Skeletal muscle satellite cell (primary cell): Measurements from ENCODE around the gene AMBP.
"Not testable (repeated sequence)": the region's sequence is repeated elsewhere in the genome, so short reads cannot be mapped to it uniquely, and the experiment has no call there.

Source experiments
- H3K27me3 ChIP-seq: 2 replicates; pipeline ENCODE4 v1.7.0; 2013; ENCODE audit warnings: low read length; ENCODE audit not compliant: control insufficient read depth, insufficient read depth
- H3K36me3 ChIP-seq: 2 replicates; pipeline ENCODE4 v1.7.0; 2013; ENCODE audit warnings: mild to moderate bottlenecking, control low read depth, low read length; ENCODE audit not compliant: insufficient read depth
- H3K4me1 ChIP-seq: 2 replicates; pipeline ENCODE4 v1.7.0; 2013; ENCODE audit warnings: low read length; ENCODE audit not compliant: control insufficient read depth, insufficient read depth
- H3K4me2 ChIP-seq: 2 replicates; pipeline ENCODE4 v1.7.0; 2013; ENCODE audit warnings: mild to moderate bottlenecking, low read length
- H3K4me3 ChIP-seq: 2 replicates; pipeline ENCODE4 v1.7.0; 2013; ENCODE audit warnings: low read length
- H3K9ac ChIP-seq: 2 replicates; pipeline ENCODE4 v1.7.0; 2013; ENCODE audit warnings: mild to moderate bottlenecking, low read depth, low read length, moderate library complexity
- H3K9me3 ChIP-seq: replicated peaks from 2 replicates; pipeline ENCODE4 v1.7.0; 2013; ENCODE audit warnings: mild to moderate bottlenecking, control low read depth, low read length

Gene AMBP

DNA sequence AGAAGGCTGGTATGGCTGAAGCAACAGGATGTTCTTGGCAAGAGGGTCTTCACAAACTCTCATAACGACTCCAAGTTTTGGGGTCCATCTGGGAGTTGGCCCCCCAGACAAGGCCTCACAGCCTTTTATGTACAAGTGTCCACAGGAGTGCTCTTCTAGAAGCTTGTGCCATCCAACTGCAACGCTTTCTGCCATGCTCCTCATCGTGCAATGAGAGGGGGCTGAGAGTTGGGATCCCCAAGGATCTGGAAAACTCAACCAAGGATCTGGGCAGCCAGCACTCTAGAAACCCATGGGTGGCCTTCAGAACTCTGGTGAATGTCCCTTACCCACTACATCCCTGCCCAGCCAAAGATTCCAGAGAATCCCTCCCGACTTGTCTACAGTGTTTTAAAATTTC is 8.5 kb upstream of the AMBP start:
- no peak overlapping the region for H3K9ac ChIP-seq
- no peaks in the 10 kb centered on the region for H3K36me3 ChIP-seq
- no peaks in the 10 kb centered on the region for H3K9me3 ChIP-seq
- H3K4me1 ChIP-seq: no peaks in the 10 kb centered on the region
- no peak overlapping the region for H3K4me2 ChIP-seq
- no peak overlapping the region for H3K4me3 ChIP-seq
- H3K27me3 ChIP-seq: peaks cover 37% of the 10 kb centered on the region

DNA sequence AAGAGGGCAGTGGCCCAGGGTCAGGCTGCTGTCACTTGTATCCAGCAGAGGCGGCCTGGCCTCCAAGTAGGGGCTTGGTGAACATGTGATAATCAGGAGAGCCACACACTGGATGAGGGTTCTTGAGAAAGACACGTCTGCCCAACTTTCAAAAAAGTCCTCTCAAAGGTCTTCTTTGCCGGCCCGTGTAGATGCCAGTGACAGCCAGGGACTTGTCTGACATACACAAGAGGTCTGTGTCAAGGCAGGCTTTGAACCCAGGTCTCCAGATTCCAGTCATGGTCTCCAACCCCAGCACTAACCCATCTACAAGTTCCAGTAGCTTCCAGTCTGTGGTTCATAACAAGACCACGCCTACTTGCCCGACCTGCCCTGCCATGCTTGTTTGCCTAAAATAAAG is 7.9 kb upstream of the AMBP start:
- Histone ChIP-seq H3K4me2 (no peak overlapping the region), H3K27me3 (peaks cover 37% of the 10 kb centered on the region), H3K4me3 (no peak overlapping the region), H3K36me3 (no peaks in the 10 kb centered on the region), H3K9me3 (no peaks in the 10 kb centered on the region), H3K9ac (no peak overlapping the region), H3K4me1 (no peaks in the 10 kb centered on the region)

DNA sequence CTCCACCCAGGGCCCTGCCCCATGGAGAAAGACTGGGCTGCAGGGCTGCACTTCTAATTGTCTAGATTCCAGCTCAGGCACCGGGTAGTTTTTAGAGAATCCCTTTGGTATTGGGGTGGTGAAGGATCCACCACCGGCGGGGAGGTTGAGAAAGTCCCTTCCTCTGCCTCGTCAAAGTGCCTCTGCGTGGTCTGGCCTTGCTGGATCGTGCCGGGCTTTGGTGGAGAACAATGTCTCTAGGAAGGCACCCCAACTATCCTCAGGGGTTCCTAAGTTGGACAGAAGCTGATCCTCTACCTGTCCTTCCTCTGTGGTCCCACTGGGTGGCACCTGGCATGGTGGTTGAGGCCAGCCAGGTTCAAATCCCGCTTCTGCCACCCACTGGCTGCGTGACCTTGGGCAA is 7.3 kb upstream of the AMBP start:
- Histone ChIP-seq H3K4me2 (no peak overlapping the region), H3K9me3 (no peaks in the 10 kb centered on the region), H3K36me3 (no peaks in the 10 kb centered on the region), H3K4me3 (no peak overlapping the region), H3K4me1 (no peaks in the 10 kb centered on the region), H3K9ac (no peak overlapping the region), H3K27me3 (peaks cover 37% of the 10 kb centered on the region)

DNA sequence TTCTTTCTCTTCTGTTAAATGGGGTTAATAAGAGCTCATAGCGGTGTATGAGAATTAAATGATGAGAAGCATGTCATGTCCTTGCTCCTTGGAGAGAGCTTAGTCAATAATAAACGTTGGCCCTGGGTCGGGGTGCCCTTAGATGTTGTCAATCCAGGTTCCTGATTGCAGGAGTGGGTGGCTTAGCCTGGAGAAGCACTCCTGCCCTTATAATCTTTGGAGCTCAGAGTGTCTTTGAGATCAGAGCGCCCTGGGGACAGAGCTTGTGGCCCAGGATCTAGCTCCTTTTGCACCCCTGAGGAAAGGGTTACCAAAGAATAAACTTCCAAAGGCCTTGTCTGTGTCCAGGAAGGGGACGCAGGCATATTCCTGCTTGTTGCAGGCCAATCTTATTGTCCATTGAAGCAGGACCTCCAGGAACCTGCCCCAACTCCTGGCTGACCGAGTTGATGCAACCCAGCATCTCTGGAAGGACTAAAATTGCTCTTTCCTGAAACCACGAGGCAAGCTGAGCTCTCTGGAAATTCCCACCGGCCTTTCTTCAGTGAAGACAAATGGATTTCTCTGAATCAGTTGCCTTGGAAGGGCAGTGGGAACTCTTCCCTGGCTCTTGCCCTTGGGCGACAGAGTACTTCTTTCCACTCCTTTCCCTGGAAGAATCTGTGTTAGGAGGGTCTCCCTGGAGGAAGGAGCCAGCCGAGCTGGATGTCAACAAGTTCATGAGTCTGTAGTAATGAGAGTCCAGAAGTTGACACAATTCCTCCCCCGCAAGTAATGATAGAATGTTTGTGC is 6.4 kb upstream of the AMBP start:
- no peak overlapping the region for H3K4me2 ChIP-seq
- peaks cover 34% of the 10 kb centered on the region for H3K27me3 ChIP-seq
- H3K9me3 ChIP-seq: no peaks in the 10 kb centered on the region
- no peak overlapping the region for H3K4me3 ChIP-seq
- H3K36me3 ChIP-seq: no peaks in the 10 kb centered on the region
- H3K4me1 ChIP-seq: no peaks in the 10 kb centered on the region
- H3K9ac ChIP-seq: no peak overlapping the region

DNA sequence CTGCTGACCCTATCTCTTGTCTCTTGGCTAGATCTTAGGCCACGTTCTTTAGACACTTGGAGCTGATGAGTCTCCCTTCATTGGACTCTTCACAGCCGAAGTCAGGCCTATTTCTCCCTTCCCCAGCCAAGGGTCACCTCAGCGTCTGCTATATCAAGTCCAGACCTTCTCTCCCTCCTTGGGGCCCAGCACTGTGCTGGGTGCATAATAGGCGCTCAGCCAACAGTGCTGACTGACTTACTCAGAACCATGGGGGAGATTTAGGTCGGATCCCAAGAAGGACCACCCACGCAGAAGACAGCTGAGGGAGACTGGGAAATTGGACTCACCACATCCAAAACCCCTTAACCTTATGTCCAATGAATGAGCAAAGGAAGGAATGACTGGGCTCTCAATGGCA is 5.6 kb upstream of the AMBP start:
- no peaks in the 10 kb centered on the region for H3K9me3 ChIP-seq
- H3K9ac ChIP-seq: no peak overlapping the region
- H3K4me1 ChIP-seq: no peaks in the 10 kb centered on the region
- H3K4me2 ChIP-seq: no peak overlapping the region
- peaks cover 31% of the 10 kb centered on the region for H3K27me3 ChIP-seq
- no peaks in the 10 kb centered on the region for H3K36me3 ChIP-seq
- no peak overlapping the region for H3K4me3 ChIP-seq

DNA sequence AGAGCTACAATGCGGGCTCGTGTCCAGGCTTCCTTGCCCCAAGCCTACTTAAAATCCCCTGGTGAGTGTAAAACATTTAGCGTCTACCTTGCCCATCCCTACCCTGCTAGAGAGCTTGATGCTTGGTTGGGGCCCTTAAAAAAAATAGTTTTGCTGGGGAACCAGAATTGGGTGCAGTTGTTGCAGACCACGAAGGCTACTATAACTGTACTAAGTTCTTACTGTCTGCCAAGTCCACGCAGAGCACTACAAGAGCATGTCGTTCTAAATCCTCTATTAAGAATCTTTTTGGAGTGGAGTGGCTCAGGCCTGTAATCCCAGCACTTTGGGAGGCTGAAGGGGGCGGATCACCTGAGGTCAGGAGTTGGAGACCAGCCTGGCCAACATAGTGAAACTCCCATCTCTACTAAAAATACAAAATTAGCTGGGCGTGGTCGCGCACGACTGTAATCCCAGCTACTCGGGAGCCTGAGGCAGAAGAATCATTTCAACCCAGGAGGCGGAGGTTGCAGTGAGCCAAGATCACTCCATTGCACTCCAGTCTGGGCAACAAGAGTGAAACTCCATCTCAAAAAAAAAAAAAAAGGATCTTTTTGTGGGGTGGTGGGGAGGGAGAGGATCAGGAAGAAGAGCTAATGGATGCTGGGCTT is 4.8 kb upstream of the AMBP start:
- peaks cover 26% of the 10 kb centered on the region for H3K27me3 ChIP-seq
- not testable (repeated sequence) for H3K4me3 ChIP-seq, H3K36me3 ChIP-seq, H3K4me2 ChIP-seq, H3K9me3 ChIP-seq, H3K4me1 ChIP-seq, H3K9ac ChIP-seq

DNA sequence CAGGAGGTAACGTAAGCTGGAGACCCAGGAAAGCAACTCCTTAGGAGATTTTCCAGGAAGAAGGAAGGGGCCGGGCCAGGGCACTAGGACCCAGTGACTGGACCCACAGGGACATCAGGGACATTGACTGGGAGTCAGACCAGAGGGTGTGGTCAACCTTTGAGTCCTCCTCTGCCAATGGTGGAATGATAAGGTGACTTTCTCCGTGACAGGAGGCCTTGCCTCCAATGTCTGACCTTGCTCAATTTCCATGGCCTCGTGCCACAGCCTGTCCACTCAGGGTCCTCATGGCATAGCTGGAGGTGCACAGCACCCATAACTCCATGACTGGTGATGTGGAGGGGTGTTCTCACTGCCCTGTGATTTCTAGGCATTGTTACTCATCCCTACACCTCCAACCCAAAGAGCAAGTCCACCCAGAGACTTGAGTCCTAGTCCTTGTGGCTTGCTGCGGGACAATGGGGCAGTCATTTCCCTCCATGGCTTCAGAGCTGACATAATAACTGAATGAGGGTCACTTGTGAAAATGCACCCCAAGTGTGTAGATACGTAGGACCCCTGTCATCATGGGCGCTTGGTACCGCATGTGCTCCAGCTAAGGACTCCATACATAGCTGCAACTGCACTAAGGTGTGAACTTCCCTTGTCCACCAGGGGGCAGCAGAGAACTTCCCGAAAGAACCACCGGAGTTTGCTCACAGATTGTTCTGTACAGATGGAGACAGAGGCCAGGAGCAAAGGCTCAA is 4.1 kb upstream of the AMBP start:
- Histone ChIP-seq H3K4me1 (no peaks in the 10 kb centered on the region), H3K9me3 (no peaks in the 10 kb centered on the region), H3K9ac (no peak overlapping the region), H3K4me3 (no peak overlapping the region), H3K36me3 (no peaks in the 10 kb centered on the region), H3K4me2 (no peak overlapping the region), H3K27me3 (peaks cover 26% of the 10 kb centered on the region)

DNA sequence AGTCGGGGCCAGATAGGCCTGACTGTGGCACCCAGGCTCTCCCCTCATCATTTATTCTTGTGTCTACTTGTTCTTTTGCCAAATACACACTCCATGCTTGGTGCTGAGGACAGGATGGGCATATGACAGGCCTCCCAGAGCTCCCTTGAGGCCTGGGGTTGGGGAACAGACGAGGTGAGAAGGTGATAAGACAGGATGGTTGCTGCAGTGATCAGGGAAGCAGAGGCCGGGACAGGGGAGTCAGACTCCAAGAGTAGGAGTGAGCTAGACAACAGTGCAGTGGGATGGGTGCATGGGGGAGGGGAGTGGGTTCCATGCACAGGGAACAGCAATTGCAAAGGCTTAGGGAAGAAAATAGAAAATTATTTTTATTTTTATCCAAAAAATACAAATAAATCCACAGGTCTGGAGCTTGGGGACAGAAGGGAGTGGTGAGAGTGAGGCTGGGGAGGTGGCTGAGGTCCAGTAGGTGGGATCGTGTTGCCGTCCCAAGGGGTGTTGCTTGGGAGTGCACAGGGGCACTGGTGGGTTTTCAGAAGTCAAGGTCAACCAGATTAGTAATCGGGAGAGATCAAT is 3.4 kb upstream of the AMBP start:
- Histone ChIP-seq H3K4me2 (no peak overlapping the region), H3K4me1 (no peaks in the 10 kb centered on the region), H3K27me3 (peaks cover 28% of the 10 kb centered on the region), H3K9ac (no peak overlapping the region), H3K4me3 (no peak overlapping the region), H3K36me3 (no peaks in the 10 kb centered on the region), H3K9me3 (no peaks in the 10 kb centered on the region)

DNA sequence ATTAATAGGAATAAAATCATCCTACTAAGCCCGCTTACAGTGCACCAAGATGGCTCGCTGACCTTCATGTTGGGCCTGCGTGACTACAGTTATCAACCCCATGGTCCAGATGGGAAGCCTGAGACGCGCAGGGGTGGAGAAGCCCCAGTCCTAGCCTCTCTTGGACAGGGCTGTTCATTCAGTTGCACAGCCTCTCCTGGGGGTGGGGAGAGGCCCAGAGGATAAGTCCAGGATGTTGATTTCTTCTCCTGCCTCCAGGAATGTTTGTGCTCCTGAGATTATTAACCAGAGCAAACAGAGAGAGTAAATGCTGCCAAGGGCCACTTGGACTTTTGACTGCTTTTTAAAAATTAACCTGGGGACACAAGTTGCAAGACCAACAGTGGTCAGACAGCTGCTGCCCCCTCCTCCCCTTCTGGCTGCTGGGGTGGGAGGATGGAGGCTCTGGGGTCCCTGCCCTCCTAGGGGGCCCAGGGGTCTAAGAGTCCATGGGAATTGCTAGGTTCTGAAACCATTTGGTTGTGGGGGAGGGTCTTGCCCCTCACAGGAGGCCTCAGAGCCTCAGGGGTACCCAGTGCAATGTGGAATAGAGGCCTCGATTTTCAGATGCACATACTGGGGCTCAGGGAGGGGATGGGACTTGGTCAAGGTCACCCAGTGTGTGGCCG is 2.8 kb upstream of the AMBP start:
- no peaks in the 10 kb centered on the region for H3K36me3 ChIP-seq
- H3K4me1 ChIP-seq: no peaks in the 10 kb centered on the region
- H3K9me3 ChIP-seq: no peaks in the 10 kb centered on the region
- H3K27me3 ChIP-seq: peaks cover 29% of the 10 kb centered on the region
- no peak overlapping the region for H3K9ac ChIP-seq
- no peak overlapping the region for H3K4me3 ChIP-seq
- no peak overlapping the region for H3K4me2 ChIP-seq

DNA sequence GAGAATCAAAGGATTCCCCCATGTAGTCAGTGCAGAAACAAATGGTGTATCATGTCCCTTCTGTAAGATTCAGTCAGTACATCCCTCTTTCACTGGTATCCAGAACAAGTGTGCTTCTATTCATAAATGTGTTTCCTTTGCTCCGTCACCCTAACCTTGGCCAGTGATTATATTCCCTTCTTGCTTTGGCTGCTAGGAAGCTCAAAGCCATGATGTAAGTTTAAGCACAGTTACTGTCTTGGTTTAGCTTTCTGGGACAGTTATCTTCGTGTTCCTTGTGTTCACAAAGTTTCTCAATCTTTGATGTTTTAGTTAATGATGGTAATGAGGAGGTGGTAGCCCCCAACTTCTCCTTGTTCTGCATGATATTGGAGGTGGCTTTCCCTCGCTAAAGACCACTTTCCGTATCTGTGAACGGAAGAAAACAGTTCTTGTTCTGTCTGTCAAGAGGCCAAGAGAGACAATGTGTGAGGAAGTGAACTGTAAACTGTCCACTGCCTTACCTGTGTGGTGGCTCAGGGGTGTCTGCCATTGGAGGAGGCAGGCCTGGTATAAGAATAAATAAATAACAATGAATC is 2.2 kb upstream of the AMBP start:
- no peak overlapping the region for H3K4me3 ChIP-seq
- no peak overlapping the region for H3K9ac ChIP-seq
- no peak overlapping the region for H3K4me2 ChIP-seq
- peaks cover 31% of the 10 kb centered on the region for H3K27me3 ChIP-seq
- no peaks in the 10 kb centered on the region for H3K4me1 ChIP-seq
- no peaks in the 10 kb centered on the region for H3K36me3 ChIP-seq
- H3K9me3 ChIP-seq: no peaks in the 10 kb centered on the region

DNA sequence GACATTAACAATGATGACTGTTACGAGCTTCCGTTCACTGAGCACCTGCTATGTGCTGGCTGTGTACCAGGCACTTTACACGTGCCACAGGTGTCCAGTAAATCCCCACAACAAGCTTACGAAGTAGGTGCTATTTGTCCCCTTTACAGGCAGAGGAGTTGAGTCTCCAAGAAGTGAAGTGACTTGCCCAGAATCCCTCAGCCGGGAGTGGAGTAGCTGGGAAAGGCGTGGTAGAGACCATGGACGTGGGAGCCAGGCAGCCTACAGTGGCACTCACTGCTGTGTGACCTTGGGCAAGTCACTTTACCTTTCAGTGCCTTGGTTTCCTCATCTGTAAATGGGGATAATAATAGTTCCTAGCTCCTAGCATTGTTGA is 669 bp upstream of the AMBP start:
- no peak overlapping the region for H3K4me3 ChIP-seq
- no peak overlapping the region for H3K9ac ChIP-seq
- H3K36me3 ChIP-seq: no peaks in the 10 kb centered on the region
- no peaks in the 10 kb centered on the region for H3K9me3 ChIP-seq
- no peaks in the 10 kb centered on the region for H3K4me1 ChIP-seq
- peaks cover 46% of the 10 kb centered on the region for H3K27me3 ChIP-seq
- no peak overlapping the region for H3K4me2 ChIP-seq
